ENCODE data around the gene LRP1B.
A peak's percentile ranks its signal among the peaks of the same experiment; 100 is the strongest.

The LRP1B gene

GRCh38 chr2:140869925-140870324 is 1260.9 kb downstream of the LRP1B start:
- H3F3A ChIP-seq (ENCODE audit: low read depth) = no peaks in the 10 kb centered on the region
- H3K9me3 ChIP-seq (ENCODE audit: insufficient read depth, low read depth, low read length) = peaks cover 8% of the 10 kb centered on the region; the same call in 1 of the 2 replicates
- H4K20me1 ChIP-seq (ENCODE audit: insufficient read depth, low read length, poor library complexity, severe bottlenecking) = no peaks in the 10 kb centered on the region
- H3K4me1 ChIP-seq (ENCODE audit: insufficient read depth, low read length, poor library complexity, severe bottlenecking) = no peaks in the 10 kb centered on the region
- no peaks in the 10 kb centered on the region for H3K27me3 ChIP-seq (ENCODE audit: insufficient read depth, low read length, poor library complexity, severe bottlenecking)
- no peaks in the 10 kb centered on the region for H3K9me2 ChIP-seq (replicated peaks; ENCODE audit: low read depth, low read length)
- no peak overlapping the region for H2AFZ ChIP-seq (ENCODE audit: low read length)
- H3K4me3 ChIP-seq (ENCODE audit: low read length, poor library complexity, severe bottlenecking) = no peak overlapping the region
- no peak overlapping the region for H3K4me2 ChIP-seq (ENCODE audit: low read depth, low read length, poor library complexity, severe bottlenecking)
- no peak overlapping the region for H3K9ac ChIP-seq (ENCODE audit: low read depth, low read length, poor library complexity, severe bottlenecking)
- no peaks in the 10 kb centered on the region for H3K36me3 ChIP-seq (ENCODE audit: insufficient read depth, low read length)
- TF ChIP-seq EZH2phosphoT487 (IDR thresholded peaks at IDR 0.05; ENCODE audit: borderline replicate concordance) = no peak
- no peaks in the 10 kb centered on the region for H3K79me2 ChIP-seq (ENCODE audit: insufficient read depth, low read length)

GRCh38 chr2:140869107-140869506 is 1261.7 kb downstream of the LRP1B start:
- H3K27me3 ChIP-seq (ENCODE audit: insufficient read depth, low read length, poor library complexity, severe bottlenecking) = no peaks in the 10 kb centered on the region
- H2AFZ ChIP-seq (ENCODE audit: low read length) = no peak overlapping the region
- no peak overlapping the region for H3K4me2 ChIP-seq (ENCODE audit: low read depth, low read length, poor library complexity, severe bottlenecking)
- H3K4me1 ChIP-seq (ENCODE audit: insufficient read depth, low read length, poor library complexity, severe bottlenecking) = no peaks in the 10 kb centered on the region
- H3K9ac ChIP-seq (ENCODE audit: low read depth, low read length, poor library complexity, severe bottlenecking) = no peak overlapping the region
- H3K4me3 ChIP-seq (ENCODE audit: low read length, poor library complexity, severe bottlenecking) = no peak overlapping the region
- TF ChIP-seq CTCF (conservative IDR thresholded peaks at IDR 0.05; ENCODE audit: low read length) = no peak
- no peak for TF ChIP-seq EZH2phosphoT487 (IDR thresholded peaks at IDR 0.05; ENCODE audit: borderline replicate concordance)
- H3K79me2 ChIP-seq (ENCODE audit: insufficient read depth, low read length) = no peaks in the 10 kb centered on the region
- H3K9me2 ChIP-seq (replicated peaks; ENCODE audit: low read depth, low read length) = no peaks in the 10 kb centered on the region
- no peaks in the 10 kb centered on the region for H3K36me3 ChIP-seq (ENCODE audit: insufficient read depth, low read length)
- peaks cover 8% of the 10 kb centered on the region; the same call in 1 of the 2 replicates for H3K9me3 ChIP-seq (ENCODE audit: insufficient read depth, low read depth, low read length)
- no peaks in the 10 kb centered on the region for H3F3A ChIP-seq (ENCODE audit: low read depth)
- H4K20me1 ChIP-seq (ENCODE audit: insufficient read depth, low read length, poor library complexity, severe bottlenecking) = no peaks in the 10 kb centered on the region

- no peak overlapping the region for H3K4me3 ChIP-seq (ENCODE audit: low read length, poor library complexity, severe bottlenecking)
- no peaks in the 10 kb centered on the region for H4K20me1 ChIP-seq (ENCODE audit: insufficient read depth, low read length, poor library complexity, severe bottlenecking)
- no peak overlapping the region for H3K9ac ChIP-seq (ENCODE audit: low read depth, low read length, poor library complexity, severe bottlenecking)
- no peaks in the 10 kb centered on the region for H3F3A ChIP-seq (ENCODE audit: low read depth)
- H3K9me3 ChIP-seq (ENCODE audit: insufficient read depth, low read depth, low read length) = peaks cover 8% of the 10 kb centered on the region; the same call in 1 of the 2 replicates
- no peak overlapping the region for H3K4me2 ChIP-seq (ENCODE audit: low read depth, low read length, poor library complexity, severe bottlenecking)
- no peaks in the 10 kb centered on the region for H3K4me1 ChIP-seq (ENCODE audit: insufficient read depth, low read length, poor library complexity, severe bottlenecking)
- TF ChIP-seq CTCF (conservative IDR thresholded peaks at IDR 0.05; ENCODE audit: low read length) (no peak), EZH2phosphoT487 (IDR thresholded peaks at IDR 0.05; ENCODE audit: borderline replicate concordance) (no peak)
- H3K79me2 ChIP-seq (ENCODE audit: insufficient read depth, low read length) = no peaks in the 10 kb centered on the region
- no peaks in the 10 kb centered on the region for H3K36me3 ChIP-seq (ENCODE audit: insufficient read depth, low read length)
- no peak overlapping the region for H2AFZ ChIP-seq (ENCODE audit: low read length)
- no peaks in the 10 kb centered on the region for H3K27me3 ChIP-seq (ENCODE audit: insufficient read depth, low read length, poor library complexity, severe bottlenecking)
- H3K9me2 ChIP-seq (replicated peaks; ENCODE audit: low read depth, low read length) = no peaks in the 10 kb centered on the region
These were observed 1265.0 kb downstream of the LRP1B start for GRCh38 chr2:140865837-140866236.

GRCh38 chr2:140863713-140864112 is 1267.1 kb downstream of the LRP1B start:
- no peaks in the 10 kb centered on the region for H3F3A ChIP-seq (ENCODE audit: low read depth)
- no peaks in the 10 kb centered on the region for H4K20me1 ChIP-seq (ENCODE audit: insufficient read depth, low read length, poor library complexity, severe bottlenecking)
- no peaks in the 10 kb centered on the region for H3K4me1 ChIP-seq (ENCODE audit: insufficient read depth, low read length, poor library complexity, severe bottlenecking)
- no peak overlapping the region for H3K9ac ChIP-seq (ENCODE audit: low read depth, low read length, poor library complexity, severe bottlenecking)
- H2AFZ ChIP-seq (ENCODE audit: low read length) = no peak overlapping the region
- H3K4me2 ChIP-seq (ENCODE audit: low read depth, low read length, poor library complexity, severe bottlenecking) = no peak overlapping the region
- no peak for TF ChIP-seq EZH2phosphoT487 (IDR thresholded peaks at IDR 0.05; ENCODE audit: borderline replicate concordance)
- TF ChIP-seq CTCF (conservative IDR thresholded peaks at IDR 0.05; ENCODE audit: low read length) = peak; percentile 73
- H3K4me3 ChIP-seq (ENCODE audit: low read length, poor library complexity, severe bottlenecking) = no peak overlapping the region
- no peaks in the 10 kb centered on the region for H3K79me2 ChIP-seq (ENCODE audit: insufficient read depth, low read length)
- H3K9me2 ChIP-seq (replicated peaks; ENCODE audit: low read depth, low read length) = no peaks in the 10 kb centered on the region
- 0 out of 2 replicates have a peak, but pooled peaks cover 4% of the 10 kb centered on the region for H3K9me3 ChIP-seq (ENCODE audit: insufficient read depth, low read depth, low read length)
- H3K36me3 ChIP-seq (ENCODE audit: insufficient read depth, low read length) = no peaks in the 10 kb centered on the region
- H3K27me3 ChIP-seq (ENCODE audit: insufficient read depth, low read length, poor library complexity, severe bottlenecking) = no peaks in the 10 kb centered on the region
